GM19043 (cell line): ENCODE measurements around the gene PSRC1.
"Not testable (repeated sequence)": the region's sequence is repeated elsewhere in the genome, so short reads cannot be mapped to it uniquely, and the experiment has no call there.

Source experiments
- ATAC-seq: cut with Tn5 transposase; IDR thresholded peaks from one replicate; pipeline ENCODE4 v1.9.1; 2021; ENCODE audit warnings: low read depth; ENCODE audit not compliant: unreplicated experiment

The PSRC1 gene

DNA sequence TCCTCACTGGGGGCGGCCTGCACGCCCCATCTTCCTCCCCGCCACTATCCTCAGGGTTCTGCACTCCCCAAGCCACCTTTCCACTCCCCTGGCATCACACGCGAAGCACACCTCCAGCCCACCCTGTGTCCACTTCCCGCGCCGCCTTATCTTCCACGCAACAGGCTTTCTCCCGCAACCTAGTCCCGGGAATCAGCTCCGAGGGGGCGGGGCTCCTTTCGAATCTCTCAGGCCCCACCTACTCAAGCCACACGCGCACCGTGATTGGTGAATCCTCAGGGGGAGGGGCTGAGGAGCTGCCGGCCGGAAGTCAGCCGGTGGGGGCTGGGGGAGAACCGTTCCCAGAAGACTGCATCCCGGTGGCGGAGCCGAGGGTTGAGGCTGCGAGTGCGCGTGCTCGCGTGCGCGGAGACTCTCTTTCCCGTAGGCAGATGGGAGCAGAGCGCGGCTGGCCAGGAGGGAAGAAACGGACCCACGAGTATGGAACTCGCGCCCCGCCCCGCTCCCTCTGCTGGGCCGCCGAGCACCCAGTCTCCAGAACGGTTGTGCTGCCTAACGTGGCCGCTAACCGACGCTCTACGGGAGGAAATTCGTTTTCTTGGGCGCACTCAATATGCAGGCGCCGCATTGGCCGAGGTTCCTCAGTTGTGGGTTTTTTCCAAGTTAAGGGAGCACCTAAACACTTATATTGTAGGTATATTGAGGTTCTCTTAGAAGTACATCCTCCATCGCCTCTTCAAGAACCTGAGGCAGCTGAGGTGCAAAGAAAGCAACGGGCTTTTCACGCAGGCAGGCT is at the start of gene PSRC1:
Gene PSRC1, minus strand, starts transcription at position 194 of the 796 bp plus-strand sequence.
- peak; percentile 91 for ATAC-seq

DNA sequence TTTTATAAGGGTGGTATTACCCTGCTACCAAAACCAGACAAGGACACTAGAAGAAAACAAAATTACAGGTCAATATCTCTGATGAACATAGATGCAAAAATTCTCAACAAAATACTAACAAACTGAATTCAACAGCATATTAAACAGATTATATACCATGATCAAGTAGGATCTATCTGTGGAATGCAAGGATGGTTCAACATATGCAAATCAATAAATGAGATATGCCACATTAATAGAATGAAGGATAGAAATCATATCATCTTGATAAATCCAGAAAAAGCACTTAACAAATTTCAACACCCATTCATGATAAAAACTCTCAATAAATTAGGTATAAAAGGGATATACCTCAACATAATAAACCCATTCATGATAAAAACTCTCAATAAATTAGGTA is 48.2 kb upstream of the PSRC1 start:
- no peak for ATAC-seq

DNA sequence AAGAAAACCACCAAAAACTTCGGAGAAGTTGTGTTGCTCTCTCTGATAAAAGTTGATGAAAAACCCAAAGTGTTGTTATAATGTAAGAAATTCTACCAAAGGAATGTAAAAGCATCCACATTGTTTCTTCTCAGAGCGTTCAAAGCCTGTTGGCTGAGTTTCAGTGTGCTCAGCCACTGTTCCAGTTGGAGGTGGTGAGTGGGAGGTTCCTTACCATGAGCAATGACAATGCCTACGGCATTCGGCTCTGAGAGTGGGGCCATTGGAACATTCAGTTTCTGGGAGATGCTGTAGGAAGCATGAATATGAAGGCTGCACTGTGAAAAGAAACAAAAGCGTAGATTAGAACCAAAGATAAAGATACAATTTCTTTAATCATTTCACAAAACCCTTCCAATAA is 44.3 kb upstream of the PSRC1 start:
- ATAC-seq, result no peak

DNA sequence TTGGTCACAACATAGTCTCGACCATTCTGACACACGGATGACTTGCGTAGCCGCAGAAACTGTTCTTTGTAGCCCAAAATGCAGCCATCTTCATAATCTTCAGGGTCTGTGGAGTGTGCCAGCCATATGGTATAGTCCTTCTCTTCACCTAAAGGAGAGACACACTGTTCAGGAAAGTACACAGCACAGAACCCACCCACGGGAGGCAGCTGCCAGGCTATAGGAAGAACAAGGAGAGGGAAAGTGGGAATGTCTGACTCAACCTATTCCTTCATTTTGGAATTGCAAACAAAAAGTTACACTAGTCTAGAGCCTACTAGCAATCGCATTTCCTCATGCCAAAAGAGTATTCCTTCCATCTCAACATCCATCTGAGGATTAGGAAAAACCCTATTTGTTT is 40.0 kb upstream of the PSRC1 start:
- no peak for ATAC-seq

DNA sequence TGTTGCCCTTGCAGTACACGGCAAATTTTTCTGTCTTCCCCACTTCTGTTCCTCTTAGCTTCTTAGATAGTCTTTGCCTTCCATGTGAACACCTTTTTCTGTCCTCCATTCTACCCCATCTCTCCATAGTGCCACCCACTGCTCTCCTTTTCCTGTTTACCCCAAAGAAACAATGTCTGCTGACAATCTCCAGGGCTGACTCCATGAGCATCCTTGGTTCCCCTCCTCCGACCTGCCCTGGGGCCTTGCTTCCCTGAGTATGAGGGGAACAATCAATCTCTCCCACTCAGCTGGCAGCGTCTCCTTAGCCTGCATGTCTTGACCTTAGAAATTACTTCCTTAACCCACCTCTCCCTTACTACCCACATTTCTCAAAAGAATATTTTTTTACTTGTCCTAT is 36.2 kb upstream of the PSRC1 start:
- ATAC-seq, result no peak

DNA sequence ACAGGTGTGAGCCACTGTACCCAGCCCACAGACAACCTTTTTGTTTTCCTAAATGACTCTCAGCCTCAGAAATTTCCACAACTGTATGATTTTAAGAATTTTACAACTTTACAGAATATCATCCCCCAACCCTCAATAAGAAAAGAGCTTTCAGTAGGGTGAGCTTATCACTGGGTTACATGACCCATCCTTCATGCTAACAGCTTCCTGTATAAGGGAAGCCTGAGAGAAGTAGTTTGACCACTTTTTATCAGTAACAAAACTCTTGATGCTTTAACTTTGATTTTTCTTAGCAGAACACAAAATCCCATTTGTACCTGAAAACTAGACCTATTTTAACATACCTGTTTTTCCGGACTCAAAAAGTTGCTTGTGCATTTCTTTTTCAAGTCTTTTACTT is 33.6 kb upstream of the PSRC1 start:
- no peak for ATAC-seq

DNA sequence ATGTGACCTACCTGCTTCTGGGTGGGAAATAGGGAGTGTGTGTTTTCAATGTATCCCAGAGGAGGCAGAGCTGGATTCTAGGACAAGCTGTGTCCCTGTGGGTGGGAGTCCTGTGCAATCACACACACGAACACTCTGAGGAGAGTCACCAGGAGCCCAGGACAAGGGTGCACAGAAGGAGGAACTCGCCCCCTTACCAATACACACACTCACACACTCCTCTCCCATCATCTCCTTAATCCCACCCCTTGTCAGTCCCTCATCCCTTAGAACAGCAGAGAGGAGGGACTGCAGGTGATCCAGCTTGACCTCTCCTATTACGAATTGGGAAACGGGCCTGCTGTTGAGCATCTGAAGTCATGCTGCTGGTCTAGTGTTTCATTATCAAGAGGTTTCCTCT is 32.3 kb upstream of the PSRC1 start:
- no peak for ATAC-seq

DNA sequence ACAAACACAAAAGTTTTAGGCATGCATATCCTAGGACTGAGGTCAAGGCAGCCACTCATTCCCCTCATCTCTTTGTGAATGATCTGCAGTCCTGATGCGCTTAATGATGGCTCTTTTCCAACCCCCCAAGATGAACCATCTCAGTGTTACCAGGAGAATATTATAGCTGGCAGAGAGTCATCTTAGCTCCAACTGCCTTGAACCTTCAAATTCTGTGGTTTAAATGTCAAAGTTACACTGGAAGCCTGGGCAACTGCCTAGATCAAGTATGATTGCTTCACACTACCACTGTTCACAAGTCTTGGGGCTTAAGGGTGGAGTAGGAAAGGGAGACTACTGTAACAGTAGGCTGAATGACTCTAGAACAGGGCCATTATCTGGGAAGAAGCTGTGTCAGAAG is 31.9 kb upstream of the PSRC1 start:
- ATAC-seq, result no peak

DNA sequence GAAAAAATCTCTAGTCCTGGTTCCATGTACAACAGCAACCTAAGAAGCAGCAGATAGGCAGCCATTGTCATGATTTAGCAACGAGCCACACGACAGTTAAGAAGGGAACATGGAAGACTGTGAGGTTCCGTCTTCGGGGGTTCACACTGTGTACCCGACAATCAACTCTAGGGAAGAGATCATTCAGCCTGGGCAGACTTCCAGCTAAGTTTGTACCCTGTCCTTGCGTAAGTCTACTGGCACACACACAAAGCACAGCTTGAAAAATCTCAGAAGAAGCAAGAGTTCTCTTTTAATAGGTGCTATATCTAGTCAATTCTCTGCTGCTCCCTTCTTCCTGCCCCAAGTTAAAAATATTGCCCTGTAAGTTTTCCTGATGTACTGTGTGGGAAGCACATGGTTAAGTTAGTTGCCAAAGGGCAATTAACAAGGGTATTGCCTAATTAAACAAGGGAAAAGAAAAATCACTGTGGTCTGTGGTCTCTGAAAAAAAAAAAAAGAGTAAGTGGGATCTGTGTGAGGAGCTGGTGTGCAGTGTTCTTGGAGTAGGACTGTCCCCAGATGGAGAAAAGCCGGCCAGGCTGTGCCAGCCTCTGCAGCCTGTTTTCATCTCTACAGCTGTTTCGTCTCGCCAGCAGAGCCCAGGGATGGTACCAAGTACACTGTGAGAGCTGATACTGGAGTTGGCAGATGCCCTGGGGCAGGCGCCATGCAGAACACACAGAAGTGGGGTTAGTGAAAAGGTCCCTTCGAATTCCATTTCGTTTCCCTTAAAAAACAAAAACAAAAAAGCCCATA is 30.2 kb upstream of the PSRC1 start:
- ATAC-seq, result no peak

DNA sequence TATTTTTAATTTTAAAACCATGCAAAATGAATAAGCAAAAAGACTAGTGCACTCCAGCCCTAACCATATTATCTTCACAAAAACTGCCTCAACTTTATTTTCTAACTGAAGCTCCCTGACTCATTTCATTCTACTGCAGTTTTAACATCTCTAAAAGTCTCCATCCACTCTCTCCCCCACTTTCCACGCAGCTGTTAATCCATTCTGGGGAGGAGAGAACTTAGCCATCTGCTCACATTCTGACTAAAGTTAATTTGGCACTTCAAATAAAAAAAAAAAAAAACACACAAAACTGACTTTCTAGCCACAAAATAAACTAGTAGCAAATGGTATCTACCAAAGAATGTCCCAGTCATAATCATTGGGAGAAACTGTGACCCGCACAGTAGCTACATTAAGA is 29.3 kb upstream of the PSRC1 start:
- no peak for ATAC-seq

DNA sequence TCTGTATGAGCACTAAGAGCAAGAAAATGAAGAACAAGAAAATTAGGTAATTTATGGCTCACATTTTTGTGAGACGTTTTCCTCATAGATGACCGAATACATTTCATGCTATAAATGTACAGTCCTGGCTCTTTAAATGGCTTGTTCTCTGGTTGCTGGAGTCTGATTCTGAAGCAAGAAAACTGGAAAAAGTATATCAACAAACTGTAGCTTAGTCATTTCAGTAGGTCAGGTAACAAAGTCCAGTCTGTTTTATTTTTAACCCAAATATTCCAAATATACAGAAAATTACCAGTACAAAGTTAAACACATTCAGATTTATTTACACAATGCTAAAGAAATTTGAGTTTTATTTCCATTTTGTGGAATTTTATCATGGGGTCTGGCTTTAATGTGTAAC is 26.4 kb upstream of the PSRC1 start:
- ATAC-seq, result no peak

DNA sequence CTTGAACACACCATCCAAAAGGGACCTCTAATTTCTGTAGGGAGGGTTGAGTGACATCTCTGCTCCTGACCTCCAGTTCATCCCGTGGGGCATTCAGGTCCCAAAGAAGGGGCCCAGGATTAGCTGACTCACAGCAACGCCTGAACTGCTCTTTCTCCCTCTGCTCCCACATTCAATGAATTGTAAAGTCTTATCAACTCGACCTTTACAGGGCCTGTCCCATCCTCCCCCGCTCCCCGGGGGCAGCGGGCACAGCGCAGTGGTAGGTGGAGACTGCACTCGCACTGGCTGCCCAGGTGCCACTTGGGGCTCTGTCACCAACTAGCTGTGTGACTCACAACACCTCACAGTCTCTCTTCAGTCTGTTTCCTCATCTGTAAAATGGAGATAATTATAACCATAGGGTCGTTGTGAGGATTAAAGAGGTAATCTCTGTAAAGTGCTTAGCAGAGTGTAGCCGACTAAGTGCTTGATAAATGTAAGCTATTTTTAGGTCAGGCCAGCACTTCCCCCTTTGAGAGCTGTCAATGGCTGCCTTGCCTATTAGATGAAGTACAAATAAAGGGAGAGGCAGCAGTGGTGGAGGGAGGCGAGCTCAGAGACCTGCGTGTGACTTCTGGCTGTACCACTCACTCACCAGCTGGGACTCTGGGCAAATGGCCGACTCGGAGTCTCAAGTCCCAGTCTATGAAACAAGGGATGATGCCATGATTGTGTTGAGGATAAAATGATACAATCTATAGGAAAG is 24.5 kb upstream of the PSRC1 start:
- ATAC-seq, result no peak

DNA sequence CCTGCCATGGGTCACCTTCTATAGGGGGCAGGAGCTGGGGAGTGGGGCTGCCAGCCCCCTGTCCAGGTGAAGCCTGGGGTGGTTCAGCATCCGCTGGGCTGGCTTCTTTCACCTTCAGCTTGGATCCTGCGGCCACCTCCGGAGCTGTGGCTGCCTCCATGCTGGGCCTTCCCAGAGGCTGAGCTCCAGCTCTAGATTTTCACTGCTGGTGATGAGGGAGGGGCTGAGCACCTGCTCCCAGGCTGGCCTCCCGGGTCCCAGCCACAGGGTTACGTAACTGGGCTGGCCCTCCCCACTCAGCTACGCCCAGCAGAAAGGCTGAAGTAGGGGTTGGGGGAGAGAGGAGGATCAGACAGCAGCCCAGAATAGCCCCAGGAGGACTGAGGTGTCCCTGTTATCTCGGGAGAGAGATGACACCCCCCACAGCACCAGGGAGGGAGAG is 23.9 kb upstream of the PSRC1 start, which contains the start of gene MYBPHL:
Gene MYBPHL, minus strand, starts transcription at position 180 of the 442 bp plus-strand sequence. Its CDS starts 20 bp downstream, at position 160.
- ATAC-seq, result no peak

DNA sequence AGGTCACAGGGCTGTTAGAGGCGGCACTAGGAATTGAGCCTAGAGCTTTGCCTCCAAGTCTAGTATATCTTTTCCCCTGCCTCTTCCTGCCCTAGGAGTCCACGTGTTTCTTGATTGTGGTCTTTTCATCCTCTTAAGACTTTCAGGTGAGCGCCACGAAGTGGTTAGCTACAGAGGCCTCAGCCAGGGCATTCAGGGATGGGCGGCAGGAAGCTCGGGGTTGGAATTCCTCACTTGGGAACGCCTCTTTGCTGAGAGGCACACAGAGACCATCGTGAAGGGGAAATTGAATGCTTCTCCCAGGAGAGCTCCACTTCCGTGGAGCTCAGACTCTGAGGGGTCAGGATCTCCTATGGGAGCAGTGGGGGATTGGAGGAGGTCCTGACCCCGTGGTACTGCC is 23.0 kb upstream of the PSRC1 start:
- ATAC-seq, result not testable (repeated sequence)

DNA sequence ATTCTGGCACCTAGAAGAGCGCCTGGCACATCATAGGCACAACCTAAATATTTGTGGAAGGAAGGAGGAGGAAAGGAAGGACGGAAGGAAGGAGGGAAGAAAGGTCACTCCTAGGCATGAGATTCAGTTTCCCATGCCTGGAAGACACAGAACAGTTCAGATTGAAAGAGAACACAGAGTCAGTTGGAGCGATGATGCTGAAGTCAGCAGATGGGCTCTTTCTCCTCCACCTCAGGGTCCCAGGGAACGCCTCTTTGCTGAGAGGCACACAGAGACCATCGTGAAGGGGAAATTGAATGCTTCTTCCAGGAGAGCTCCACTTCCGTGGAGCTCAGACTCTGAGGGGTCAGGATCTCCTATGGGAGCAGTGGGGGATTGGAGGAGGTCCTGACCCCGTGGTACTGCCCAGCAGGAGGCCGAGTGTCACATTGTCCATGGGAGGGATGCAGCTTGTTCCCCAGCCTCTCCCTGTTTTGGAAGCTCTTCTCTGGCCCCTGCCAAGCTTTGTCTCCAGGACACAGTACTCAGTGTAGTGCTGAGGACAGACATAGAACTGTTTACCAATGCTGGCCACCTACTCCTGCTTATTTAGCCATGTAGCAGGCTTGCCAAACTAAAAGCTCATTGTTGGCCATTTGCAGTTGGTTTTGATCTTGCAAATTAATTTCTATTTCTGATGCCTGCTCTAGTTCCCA is 21.4 kb upstream of the PSRC1 start:
- no peak for ATAC-seq

DNA sequence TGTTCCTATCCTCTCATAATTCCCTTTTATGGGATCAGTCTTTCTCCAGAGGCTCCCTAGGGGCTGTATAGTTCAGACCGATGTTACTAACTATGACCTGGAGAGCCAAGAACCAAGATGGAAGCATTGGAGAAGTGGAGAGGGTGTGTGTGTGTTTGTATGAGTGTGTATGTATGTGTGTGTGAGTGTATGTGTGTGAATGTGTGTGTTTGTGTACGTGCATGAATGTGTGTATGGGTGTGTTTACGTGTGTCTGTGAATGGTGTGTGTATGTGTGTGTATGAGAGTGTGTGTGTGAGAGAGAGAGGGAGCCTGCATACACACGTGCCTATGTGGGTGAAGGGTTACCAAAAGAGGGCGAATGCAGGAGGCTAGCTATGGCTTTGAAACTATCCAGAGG is 18.9 kb upstream of the PSRC1 start:
- ATAC-seq, result no peak

DNA sequence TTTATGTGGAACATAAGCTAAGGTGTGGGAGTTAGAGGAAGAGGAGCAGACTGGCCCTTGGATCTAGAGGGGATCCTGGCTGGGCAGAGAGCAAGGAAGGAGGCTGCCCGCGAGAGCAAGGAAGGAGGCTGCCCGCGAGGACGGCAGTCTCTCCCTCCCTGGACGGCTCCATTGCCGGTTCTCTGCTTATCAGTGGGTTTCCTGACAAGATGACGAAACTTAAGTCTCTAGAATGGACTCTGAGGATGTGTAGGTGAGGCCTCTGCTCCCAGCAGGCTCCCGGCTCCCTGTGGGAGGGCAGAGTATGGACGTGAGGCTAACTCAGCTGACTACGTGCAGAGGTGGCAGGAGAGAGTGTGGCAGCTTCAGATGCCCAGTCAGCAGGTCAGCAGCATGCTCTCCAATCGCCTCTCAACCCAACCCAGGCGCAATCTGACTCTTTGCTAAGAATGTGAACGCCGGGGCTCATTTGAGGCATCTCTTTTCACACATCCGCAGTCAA is 17.8 kb upstream of the PSRC1 start:
- no peak for ATAC-seq

DNA sequence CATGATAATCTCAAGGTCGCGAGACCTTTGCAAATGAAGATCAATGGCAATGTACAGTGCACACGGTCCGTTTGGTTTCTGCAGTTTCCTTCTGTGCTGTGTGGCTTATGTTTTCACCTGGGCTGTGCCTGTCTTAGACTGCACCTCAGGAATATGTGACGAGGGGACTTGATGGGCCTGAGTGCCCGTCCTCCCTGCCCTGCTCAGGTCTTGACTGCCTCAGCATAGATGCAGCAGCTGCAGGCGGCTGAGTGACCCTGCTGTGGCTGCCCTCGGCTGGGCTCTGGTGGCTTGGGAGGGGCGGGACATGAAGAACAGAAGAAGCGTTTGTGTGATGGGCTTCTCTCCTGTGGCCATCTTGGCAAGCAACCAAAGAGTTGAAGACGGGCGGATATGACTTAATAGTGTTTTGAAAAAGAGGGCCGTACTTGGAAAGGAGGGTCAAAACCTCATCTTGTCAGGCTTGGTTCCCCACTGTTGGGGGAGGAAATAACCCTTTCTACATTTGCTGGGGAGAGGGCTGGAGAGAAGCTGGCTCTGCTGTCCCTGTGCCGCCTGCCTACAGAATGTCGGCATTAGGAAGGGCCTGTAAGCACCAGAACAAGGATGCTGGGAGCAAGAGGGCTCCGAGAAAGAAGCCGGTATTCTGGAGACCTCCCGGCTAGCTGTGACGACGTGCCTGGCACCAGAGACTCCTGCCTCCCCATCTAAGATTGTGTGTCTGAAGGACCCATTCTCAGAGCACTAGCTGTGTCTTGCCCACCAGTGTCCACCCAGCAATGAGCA is 16.8 kb upstream of the PSRC1 start:
- no peak for ATAC-seq
